Stimulated activated CD4-positive, alpha-beta T cell treated with anti-CD3 and anti-CD28 coated beads, Interleukin-4, amount 100 ng/mL, for 48 hours (primary cell): Measurements from ENCODE around the gene ACSM6.
"Not testable (repeated sequence)": the region's sequence is repeated elsewhere in the genome, so short reads cannot be mapped to it uniquely, and the experiment has no call there.

Experiments
- DNase-seq, 2 donors: peaks; one replicate each; pipeline ENCODE4 v3.0.0-alpha.2; 2020; ENCODE audit warnings: low read depth in 2 of 2

The ACSM6 gene

GRCh38 chr10:95193944-95194343, at the start of gene ACSM6:
Gene ACSM6 (plus strand): TSS chr10:95194238. CDS start chr10:95194486, 248 bp downstream.
- DNase-seq, result no peak

DNA sequence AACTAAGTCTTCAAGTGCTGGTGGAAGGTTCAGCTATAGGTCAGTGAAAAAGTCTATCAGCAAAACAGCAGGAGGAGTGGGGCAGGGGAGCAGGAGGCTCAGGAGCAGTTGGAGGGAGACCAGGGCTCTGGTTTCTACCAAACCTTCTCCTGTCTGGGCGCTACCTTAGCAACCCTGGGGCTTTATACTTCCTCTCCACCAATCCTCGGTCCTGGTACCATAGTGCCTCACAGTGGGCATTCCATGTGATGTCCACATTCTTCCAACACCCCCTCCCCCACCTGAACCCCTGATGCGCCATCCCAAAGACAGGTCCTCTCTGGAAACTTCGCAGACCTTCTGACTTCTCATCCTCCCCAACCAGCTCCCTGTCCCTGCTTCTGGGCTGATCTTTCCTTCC, 25.3 kb upstream of the ACSM6 start:
- no peak for DNase-seq

- no peak for DNase-seq
Measured at GRCh38 chr10:95169522-95169921, 24.5 kb upstream of the ACSM6 start.

DNA sequence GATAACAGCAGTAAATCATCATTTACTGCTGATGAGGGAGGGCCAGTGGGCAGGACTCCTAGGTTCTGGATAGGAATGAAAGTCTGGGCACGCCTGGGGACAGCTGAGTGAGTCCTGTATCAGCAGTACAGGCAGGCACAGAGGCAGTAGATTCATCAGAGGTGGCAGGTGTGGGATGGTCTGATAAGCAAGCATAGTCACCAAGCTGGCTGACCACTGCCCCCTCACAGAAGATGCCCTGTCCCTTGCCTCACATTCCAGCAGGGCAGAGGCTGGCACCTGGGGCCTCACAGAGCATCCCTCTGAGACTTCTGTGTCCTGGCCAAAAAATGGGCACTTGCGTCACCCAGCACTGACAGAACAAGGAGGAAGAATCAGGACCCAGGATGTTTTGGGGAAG, 23.2 kb upstream of the ACSM6 start:
- no peak for DNase-seq

GRCh38 chr10:95171336-95171735, 22.7 kb upstream of the ACSM6 start:
- DNase-seq, result no peak

DNA sequence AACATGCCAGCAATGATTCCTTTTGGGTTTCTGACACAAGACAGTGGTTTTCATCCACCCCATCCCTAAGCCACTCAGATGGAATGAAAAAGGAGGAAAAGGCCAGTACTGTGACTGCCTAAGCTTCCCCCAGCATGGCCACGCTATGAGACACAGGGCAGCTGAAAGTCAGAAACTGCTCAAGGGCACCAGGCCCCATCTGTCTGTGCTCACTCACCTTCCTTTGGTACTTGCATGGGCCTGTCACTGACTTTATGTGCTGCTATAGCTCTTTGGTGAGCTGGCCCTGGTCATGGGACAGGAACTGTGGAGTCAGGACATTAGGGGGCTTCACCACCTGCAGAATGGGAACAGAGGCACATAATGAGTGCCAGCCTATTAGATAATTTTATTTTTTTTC, 21.2 kb upstream of the ACSM6 start:
- DNase-seq, result no peak

DNA sequence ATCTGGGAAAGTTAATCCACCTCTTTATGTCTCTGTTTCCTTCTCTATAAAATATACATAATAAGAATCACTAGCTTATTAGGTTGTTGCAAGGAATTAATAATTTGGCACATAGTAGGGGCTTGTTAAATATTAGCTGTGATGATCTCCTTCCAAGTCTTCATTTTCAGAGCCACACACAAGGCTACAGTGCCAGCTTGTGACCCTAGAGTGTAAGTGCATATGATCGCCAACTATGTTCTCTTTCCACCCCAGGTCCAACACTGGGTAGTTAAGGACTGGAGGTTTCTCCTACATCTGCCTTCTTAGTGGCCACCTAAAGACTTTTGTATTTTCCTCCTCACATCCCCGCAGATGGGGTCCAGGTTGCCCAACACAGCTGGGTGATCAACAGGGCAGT, 17.9 kb upstream of the ACSM6 start:
- no peak for DNase-seq

DNA sequence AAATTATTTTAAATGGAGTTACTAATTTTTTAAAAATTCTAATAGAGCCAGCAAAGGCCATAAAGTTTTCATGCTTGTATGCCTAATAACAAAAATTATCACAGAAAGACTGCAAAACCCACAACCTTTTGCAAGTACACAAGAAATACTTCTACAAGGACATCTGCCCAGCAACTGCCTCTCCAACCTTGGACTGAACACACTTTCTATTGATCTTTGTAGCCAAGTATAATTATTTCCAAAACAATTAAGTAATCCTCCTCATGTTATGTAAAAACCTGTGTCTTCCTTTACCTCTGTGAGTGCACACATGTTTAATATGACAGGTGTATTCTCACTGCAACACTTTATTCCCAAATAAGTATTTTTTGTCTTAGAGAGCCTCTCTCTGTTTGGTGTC, 16.6 kb upstream of the ACSM6 start:
- DNase-seq, result no peak

DNA sequence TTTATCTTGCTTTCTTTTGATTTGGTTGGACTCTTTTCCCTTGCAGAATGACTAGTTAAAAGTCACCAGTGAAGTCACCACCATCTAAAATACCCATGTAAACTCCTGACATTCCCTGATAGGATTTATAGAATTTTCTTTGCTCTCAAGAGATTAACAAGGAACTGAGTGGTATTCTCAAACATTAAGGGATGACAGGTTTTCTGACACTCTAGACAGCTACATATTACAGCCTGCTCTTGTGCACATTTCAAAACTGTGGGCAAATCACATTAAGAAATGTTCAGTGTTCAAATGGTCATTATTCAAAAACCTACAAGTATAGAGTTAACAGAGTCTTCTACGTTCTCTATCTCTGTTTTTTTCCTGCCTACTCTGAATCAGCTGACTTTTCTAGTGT, 15.8 kb upstream of the ACSM6 start:
- no peak for DNase-seq

- DNase-seq, result no peak
Measured at GRCh38 chr10:95178797-95179196, 15.2 kb upstream of the ACSM6 start.

DNA sequence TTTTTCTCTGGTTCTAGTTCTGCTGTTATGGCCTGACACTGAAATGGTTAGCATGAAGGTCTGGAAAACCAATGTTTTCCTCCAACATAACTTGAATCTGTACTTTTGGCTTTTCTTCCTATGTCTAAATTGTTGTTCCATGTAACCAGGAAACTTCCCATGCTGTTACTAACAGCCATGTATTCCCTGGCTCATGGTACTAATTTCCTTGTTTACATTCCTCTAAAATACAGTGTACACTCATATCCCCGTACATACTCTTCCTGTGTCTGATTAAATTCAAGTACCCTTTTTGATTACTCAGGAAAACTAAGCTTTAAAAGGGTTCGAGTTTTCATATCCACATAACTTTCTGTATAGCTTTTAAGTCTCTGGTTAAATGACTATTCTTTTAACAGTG, 12.3 kb upstream of the ACSM6 start:
- DNase-seq, result no peak

DNA sequence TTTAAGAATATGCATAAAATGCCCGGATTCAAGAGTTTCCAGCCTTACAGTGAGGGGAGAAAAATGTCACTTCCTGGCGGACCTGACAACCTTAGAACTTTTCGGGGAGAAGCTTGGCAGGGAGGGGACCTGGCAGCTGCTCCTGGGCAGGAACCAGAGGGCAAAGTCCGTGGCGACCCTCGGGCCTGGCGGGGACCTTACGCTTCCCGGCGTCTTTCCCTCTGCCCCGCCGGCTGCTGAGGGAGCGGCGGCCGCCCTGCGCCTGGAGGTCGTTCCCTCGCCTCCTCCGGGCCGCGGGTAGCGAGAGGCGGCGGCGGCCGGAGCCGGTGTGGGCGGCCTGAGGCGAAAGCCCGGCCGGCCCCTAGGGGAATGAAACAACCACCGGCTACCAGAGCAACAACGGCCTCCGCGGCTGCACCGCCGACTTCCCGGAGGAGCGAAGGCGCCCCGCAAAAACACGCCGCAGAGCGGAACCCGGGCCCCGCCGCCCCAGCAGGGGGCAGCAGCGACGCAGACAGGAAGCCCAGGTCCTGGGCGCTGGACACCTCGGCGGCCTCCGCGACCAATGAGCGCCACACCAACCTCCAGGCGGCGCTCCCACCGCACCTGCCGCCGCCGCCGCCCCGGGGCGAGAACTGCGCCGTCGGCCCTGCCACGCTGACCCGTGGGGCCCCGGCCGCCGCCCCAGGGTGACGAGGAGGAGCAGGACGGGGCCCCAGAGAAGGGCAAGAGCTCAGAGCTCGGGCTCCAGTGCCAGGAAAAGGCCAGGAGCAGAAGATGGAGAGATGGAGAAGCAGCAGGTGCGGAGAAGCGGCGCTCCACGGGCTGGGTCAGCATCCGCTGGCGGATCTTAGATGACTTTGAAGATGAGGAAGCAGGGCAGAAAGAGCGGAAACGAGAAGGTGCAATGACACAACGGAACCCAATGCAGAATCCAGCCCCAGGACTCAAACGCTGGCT, 10.5 kb upstream of the ACSM6 start:
- DNase-seq, result peak; percentile 61 to 66

GRCh38 chr10:95187617-95188016, 6.4 kb upstream of the ACSM6 start:
- no peak for DNase-seq

- DNase-seq, result no peak
Measured at GRCh38 chr10:95188593-95188992, 5.4 kb upstream of the ACSM6 start.

DNA sequence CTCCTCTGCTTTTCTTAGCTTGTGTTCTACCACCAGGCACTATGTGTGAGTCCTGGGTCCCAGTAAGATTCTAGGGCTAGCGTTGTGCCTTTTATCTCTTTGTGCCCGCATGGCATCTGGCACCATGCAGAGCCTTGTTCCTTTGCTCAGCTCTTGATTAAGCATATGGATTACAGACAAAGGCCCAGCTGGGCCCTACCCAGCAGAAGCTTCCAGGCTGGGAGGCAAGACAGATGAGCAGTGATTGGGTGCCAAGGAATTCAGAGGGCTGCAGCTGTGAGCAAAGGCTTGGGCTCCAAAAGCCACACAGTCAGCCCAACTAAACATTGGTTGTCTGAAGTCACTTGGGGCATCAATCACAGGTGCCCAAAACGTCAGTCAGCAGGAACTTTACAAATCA, 2.0 kb downstream of the ACSM6 start:
- DNase-seq, result no peak

- DNase-seq, result no peak
Measured at GRCh38 chr10:95201736-95202135, 7.7 kb downstream of the ACSM6 start.

DNA sequence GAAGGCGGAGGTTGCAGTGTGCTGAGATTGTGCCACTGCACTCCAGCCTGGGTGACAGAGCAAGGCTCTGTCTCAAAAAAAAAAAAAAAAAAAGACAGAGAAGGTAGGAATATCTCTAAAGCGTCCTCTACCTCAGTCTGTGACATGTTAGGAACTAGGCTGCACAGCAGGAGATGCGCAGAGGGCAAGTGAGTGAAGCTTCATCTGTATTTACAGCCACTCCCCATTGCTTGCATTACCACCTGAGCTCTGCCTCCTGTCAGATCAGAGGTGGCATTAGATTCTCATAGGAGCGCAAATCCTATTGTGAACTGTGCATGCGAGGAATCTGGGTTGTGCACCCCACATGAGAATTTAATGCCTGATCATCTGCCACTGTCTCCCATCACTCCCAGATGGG, 8.8 kb downstream of the ACSM6 start:
- not testable (repeated sequence) for DNase-seq

DNA sequence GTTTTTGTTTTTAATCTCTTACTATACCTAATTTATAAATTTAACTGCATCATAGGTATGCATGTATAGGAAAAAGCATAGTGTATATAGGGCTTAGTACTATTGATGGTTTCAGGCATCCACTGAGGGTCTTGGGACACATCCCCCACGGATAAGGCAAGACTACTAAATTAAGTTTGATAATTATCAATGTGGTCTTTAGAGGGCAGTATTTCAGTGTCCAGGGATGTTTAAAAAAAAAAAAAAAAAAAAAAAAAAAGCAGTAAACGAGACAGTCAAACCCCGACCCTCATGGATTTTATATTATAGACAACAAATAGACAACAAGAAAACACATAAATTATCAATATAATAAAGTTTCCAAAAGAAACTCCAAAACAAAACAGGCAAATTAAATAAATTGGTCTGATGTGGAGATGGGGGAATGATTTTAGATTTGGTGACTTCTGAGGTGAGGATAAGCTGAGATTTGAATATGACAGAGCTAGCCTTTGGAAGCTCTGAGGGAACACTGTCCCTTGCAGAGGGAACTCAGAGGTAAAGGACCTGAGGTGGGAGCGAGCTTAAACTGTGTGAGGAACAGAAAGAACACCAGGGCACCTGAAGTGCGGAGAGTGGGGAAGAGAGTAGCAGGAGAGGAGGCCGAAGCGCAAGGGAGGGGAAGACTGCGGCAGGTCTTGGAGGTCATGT, 14.8 kb downstream of the ACSM6 start:
- no peak for DNase-seq

- DNase-seq, result no peak
Measured at GRCh38 chr10:95209509-95210127, 15.6 kb downstream of the ACSM6 start.

- DNase-seq, result no peak
Measured at GRCh38 chr10:95211606-95212279, 17.7 kb downstream of the ACSM6 start.

DNA sequence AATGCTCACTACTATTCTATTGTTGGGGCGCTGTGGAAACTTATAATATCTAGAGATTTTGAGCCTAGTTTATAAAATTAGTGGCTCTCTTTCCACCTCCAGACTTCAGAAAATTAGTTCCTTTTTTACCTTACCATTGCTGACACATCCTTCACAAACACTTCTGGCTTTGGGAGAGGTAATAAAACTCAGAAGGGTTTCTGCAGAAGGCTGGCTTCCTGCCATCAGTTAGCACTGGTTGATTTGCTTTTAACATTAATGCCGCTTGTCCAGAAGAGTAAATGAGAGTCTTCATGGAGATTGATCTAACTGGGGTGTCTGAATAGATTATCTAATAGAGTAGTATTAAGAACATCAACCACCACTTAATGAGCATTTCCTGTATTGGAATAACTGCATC, 20.3 kb downstream of the ACSM6 start:
- no peak for DNase-seq

GRCh38 chr10:95214793-95215192, 20.8 kb downstream of the ACSM6 start:
- DNase-seq, result no peak
